GM20000 (cell line): Measurements from ENCODE around the gene KCNA3.

Experiments
- DNase-seq: peaks from one replicate; pipeline ENCODE4 v3.0.0; 2012; ENCODE audit warnings: low spot score
- CTCF ChIP-seq: IDR thresholded peaks from 2 replicates; pipeline ENCODE4 v1.5.1; 2012; ENCODE audit warnings: mild to moderate bottlenecking, control low read depth; ENCODE audit errors: extremely low read depth, missing control alignments

Gene KCNA3

GRCh38 chr1:110674337-110675059 is at the start of gene KCNA3:
Gene KCNA3, minus strand, starts transcription at chr1:110674940. Its CDS starts 131 bp downstream, at chr1:110674809.
- no peak for TF ChIP-seq CTCF
- DNase-seq = peak; percentile 79

- DNase-seq = no peak
- TF ChIP-seq CTCF = no peak
Observed at GRCh38 chr1:110722807-110723206, 48.1 kb upstream of the KCNA3 start.

- no peak for TF ChIP-seq CTCF
- DNase-seq = no peak
Observed at GRCh38 chr1:110719908-110720307, 45.2 kb upstream of the KCNA3 start.

- no peak for TF ChIP-seq CTCF
- no peak for DNase-seq
Observed at GRCh38 chr1:110718452-110718851, 43.7 kb upstream of the KCNA3 start.

GRCh38 chr1:110717179-110717578 is 42.4 kb upstream of the KCNA3 start:
- DNase-seq = no peak
- TF ChIP-seq CTCF = no peak

- no peak for TF ChIP-seq CTCF
- DNase-seq = no peak
Observed at GRCh38 chr1:110714374-110714995, 39.7 kb upstream of the KCNA3 start.

GRCh38 chr1:110713221-110713620 is 38.5 kb upstream of the KCNA3 start:
- no peak for DNase-seq
- TF ChIP-seq CTCF = no peak
